Vagina (tissue), 2 donors: ENCODE measurements around the gene ACY1. TPM values are rescaled to one million over a fixed set of nuclear protein-coding genes. Genes with fewer than 3 reads are reported as not detected.

Source experiments
- DNase-seq, 2 donors: peaks; one replicate each; pipeline ENCODE4 v3.0.0-alpha.2; 2017; ENCODE audit errors: extremely low spot score in 2 of 2
- H3K27ac ChIP-seq: fragments of 200-600 bp; sonication (generic); one replicate; pipeline ENCODE4 v1.5.1; 2019
- H3K27me3 ChIP-seq: fragments of 200-600 bp; sonication (generic); one replicate; pipeline ENCODE4 v1.5.1; 2019
- H3K36me3 ChIP-seq, 2 donors: fragments of 200-600 bp; sonication (generic); one replicate each; pipeline ENCODE4 v1.5.1; 2017 to 2019
- H3K4me1 ChIP-seq: fragments of 200-600 bp; sonication (generic); one replicate; pipeline ENCODE4 v1.5.1; 2019
- H3K4me3 ChIP-seq, 2 donors: fragments of 200-600 bp; sonication (generic); 1 replicate in 1 of 2; 2 replicates in 1 of 2; pipeline ENCODE4 v1.5.1; 2016 to 2019
- H3K9me3 ChIP-seq: fragments of 200-600 bp; sonication (generic); one replicate; pipeline ENCODE4 v1.5.1; 2019
- CTCF ChIP-seq, 3 experiments: fragments of 450-650 bp in 2 of 3; fragments of 200-600 bp in 1 of 3; sonication (generic) in 1 of 3; IDR thresholded peaks; one replicate each; pipeline ENCODE4 v1.5.1; 2017 to 2019; ENCODE audit warnings: antibody characterized with exemption in 3 of 3, mild to moderate bottlenecking in 2 of 3, moderate library complexity in 2 of 3
- POLR2A ChIP-seq, 2 donors: fragments of 450-650 bp; IDR thresholded peaks; one replicate each; pipeline ENCODE4 v1.6.1; 2017; ENCODE audit warnings: antibody characterized with exemption in 2 of 2, mild to moderate bottlenecking in 2 of 2, moderate library complexity in 2 of 2
- POLR2AphosphoS5 ChIP-seq, 2 donors: sonication (generic); formaldehyde crosslinking; IDR thresholded peaks; one replicate each; pipeline ENCODE4 v1.9.0; 2017; ENCODE audit warnings: antibody characterized with exemption in 2 of 2, mild to moderate bottlenecking in 2 of 2, low read depth in 1 of 2; ENCODE audit not compliant: insufficient read depth in 1 of 2
- intact Hi-C: fragments of 100-400 bp; cut with DNase I; formaldehyde crosslinking; loops from one replicate; pipeline ENCODE4 v1.15.1; 2023
- total RNA-seq: library from RNA; depleted of rRNA; stranded (reverse); fragments of >200 nt; gene quantifications from one replicate; pipeline ENCODE4 v1.2.3, GENCODE V29; 2016

The ACY1 gene
- total RNA-seq = 29.7 TPM

DNA sequence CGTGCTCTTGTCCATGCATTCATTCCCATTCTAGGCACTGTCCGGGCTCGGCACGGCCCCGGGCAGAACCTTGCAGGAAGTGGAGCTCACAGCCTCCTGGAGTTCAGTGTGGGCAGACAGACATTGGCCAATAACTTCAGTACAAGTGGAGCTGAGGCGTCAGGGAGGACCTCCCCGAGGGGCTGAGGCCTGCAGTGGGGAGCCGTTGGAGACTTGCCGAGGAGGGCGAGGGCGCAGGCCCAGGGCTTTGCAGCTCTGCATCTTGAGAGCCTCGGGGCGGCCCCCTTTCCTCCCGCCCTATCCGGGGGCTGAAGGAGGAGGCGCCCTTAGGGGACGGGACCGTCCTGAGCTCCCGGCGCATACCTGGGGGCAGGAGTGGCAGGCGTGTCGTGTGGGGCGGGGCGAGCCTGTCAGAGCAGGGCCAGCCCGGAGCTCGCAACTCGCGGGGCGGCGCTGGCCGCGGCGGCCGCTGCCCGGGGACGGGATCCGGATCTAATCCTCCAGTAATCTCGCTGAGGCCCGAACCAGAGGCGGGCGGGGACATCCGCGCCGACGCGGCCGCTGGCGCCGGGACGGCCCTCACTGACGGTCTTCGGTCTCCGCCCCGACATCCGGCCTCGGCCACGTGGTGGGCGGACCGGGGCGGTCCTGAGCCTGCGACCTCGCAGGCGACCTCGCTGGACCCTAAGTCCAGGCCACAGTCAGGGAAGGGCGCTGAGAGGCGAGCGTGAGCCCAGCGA lies at the start of gene ACY1:
TSS of gene ACY1 (plus strand) at position 698 of the 740 bp plus-strand sequence. CDS start 530 bp downstream, outside the sequence.
- DNase-seq = no peak
- TF ChIP-seq CTCF (IDR thresholded peaks at IDR 0.05) (no peak), POLR2AphosphoS5 (IDR thresholded peaks at IDR 0.05; ENCODE audit: insufficient read depth in 1 of 2, low read depth in 1 of 2) (peak in 1 of 2 donors; percentile 79), POLR2A (IDR thresholded peaks at IDR 0.05) (peak in 1 of 2 donors; percentile 38)

GRCh38 chr3:51934139-51934850 lies 49.0 kb upstream of the ACY1 start:
- intact Hi-C loops = no loop called here
- no peaks in the 10 kb centered on the region for H3K27me3 ChIP-seq
- H3K27ac ChIP-seq = no peak overlapping the region
- no peaks in the 10 kb centered on the region for H3K4me1 ChIP-seq
- no peak overlapping the region for H3K4me3 ChIP-seq
- TF ChIP-seq CTCF (IDR thresholded peaks at IDR 0.05) = no peak
- DNase-seq = no peak
- H3K36me3 ChIP-seq = peaks cover 0 to 50% of the 10 kb centered on the region in 2 donors
- H3K9me3 ChIP-seq = no peaks in the 10 kb centered on the region

More for the DNA sequence above, at the start of gene ACY1:
- Histone ChIP-seq H3K36me3 (no peaks in the 10 kb centered on the region), H3K27ac (peak within 1 kb of the TSS; percentile 91), H3K27me3 (no peaks in the 10 kb centered on the region), H3K4me1 (peaks cover 28% of the 10 kb centered on the region), H3K9me3 (no peaks in the 10 kb centered on the region), H3K4me3 (peak within 1 kb of the TSS; percentile 53 to 60)
- intact Hi-C loops = no loop called here

DNA sequence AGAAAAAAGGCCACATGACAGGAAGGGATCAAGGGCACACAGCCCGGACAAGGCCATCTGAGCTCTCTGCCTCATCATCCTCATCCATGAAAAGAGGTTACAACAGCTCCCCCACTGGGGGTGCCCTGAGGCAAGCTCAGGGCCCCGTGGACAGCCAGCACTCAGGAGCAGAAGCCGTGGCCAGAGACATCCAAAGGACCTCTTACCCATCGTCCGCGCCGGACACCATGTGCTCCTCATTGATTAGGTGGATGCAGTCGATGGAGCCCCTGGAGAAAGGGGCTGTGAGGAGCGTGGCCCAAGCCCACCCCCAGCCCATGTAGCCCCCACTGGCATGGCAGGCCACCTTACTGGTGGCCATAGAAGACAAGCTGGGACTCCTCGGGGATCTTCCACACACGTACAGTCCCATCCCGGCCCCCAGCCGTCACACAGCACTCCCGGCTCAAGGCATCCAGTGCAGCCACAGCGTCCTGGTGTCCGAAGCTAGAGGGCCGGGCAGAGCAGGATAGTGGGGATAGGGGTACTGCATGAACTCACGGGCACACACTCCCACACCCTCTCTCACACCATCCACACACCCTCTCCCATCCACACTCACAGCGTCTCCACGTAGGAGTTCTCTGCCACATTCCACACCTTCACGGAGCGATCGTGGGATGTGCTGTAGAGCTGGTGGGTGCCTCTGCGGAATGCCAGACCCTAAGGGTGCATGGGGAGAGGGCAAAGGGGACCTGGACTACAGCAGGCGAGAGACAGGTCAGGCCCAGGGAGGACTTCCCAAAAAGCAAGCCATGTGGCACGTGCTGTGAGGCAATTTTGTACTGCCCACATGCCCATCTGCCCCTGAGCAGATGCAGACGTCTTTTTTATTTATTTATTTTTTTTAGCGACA lies 48.1 kb upstream of the ACY1 start:
- peaks cover 5% of the 10 kb centered on the region for H3K4me1 ChIP-seq
- DNase-seq = no peak
- TF ChIP-seq POLR2A (IDR thresholded peaks at IDR 0.05) = no peak
- no peak for TF ChIP-seq POLR2AphosphoS5 (IDR thresholded peaks at IDR 0.05; ENCODE audit: insufficient read depth in 1 of 2, low read depth in 1 of 2)
- TF ChIP-seq CTCF (IDR thresholded peaks at IDR 0.05) = no peak
- intact Hi-C loops = loop anchor here (5.0 kb wide), 1 partner anchor 212 kb away; no protein-coding TSS in a partner anchor
- H3K27me3 ChIP-seq = no peaks in the 10 kb centered on the region
- no peak overlapping the region for H3K27ac ChIP-seq
- H3K4me3 ChIP-seq = no peak overlapping the region
- peaks cover 0 to 50% of the 10 kb centered on the region in 2 donors for H3K36me3 ChIP-seq
- H3K9me3 ChIP-seq = no peaks in the 10 kb centered on the region

DNA sequence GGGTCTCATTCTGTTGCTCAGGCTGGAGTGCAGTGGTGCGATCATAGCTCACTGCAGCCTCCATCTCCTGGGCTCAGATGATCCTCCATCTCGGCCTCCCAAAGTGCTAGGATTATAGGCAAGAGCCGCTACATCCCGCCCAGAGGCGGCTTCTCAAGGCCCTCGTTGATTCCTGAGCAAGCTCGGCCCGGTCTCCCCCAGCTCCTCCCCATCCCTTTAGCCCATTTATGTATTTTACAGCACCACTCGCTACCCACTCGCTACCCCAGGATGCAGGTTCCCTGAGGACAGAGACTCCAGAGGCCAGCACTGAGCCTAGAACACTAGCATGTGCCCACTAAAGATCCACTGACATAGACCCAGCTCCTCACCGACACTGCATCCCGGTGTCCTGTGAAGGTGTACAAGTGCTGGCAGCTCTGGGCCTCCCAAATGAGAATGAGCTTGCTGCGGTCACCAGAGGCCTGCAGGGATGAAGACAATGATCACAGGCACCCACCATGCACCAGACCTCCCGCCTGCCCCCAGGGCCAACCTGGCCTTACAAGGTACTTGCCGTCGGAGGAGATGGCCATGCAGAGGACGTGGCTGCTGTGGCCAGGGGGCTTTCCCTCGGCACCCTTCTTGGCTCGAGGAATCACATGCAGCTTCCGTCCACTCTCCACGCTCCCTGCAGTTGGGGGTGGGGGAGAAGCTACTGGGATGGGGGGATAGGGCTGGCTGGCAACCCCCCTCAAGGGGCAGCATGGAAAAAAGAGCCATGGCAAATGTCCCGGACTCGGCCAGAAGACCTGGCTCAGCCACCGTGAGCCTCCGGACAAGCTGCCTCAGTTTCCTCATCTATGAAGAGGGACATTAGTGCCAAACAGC lies 47.2 kb upstream of the ACY1 start:
- Histone ChIP-seq H3K27me3 (no peaks in the 10 kb centered on the region), H3K4me1 (peaks cover 14% of the 10 kb centered on the region), H3K9me3 (no peaks in the 10 kb centered on the region), H3K4me3 (no peak overlapping the region), H3K36me3 (peaks cover 0 to 50% of the 10 kb centered on the region in 2 donors), H3K27ac (no peak overlapping the region)
- TF ChIP-seq POLR2AphosphoS5 (IDR thresholded peaks at IDR 0.05; ENCODE audit: insufficient read depth in 1 of 2, low read depth in 1 of 2) (no peak), CTCF (IDR thresholded peaks at IDR 0.05) (no peak), POLR2A (IDR thresholded peaks at IDR 0.05) (no peak)
- peak in 1 of 2 donors; percentile 42 for DNase-seq
- intact Hi-C loops = loop anchor here (5.0 kb wide), 1 partner anchor 211 kb away; no protein-coding TSS in a partner anchor
